ENCODE data around the gene ASXL1.

Gene ASXL1

GRCh38 chr20:32387252-32387651 is 29.1 kb downstream of the ASXL1 start:
- Histone ChIP-seq H3K4me3 (ENCODE audit: low read depth, low read length) (no peak overlapping the region), H3K4me1 (peaks cover 12% of the 10 kb centered on the region), H3K27me3 (no peaks in the 10 kb centered on the region), H3K36me3 (peaks cover 13% of the 10 kb centered on the region), H3K9me3 (no peaks in the 10 kb centered on the region)
- DNase-seq = no peak
- no peak for TF ChIP-seq CTCF (IDR thresholded peaks at IDR 0.05; ENCODE audit: low read depth, low read length)

GRCh38 chr20:32391003-32391402 is 32.9 kb downstream of the ASXL1 start:
- Histone ChIP-seq H3K4me3 (ENCODE audit: low read depth, low read length) (no peak overlapping the region), H3K4me1 (peaks cover 7% of the 10 kb centered on the region), H3K36me3 (peaks cover 16% of the 10 kb centered on the region), H3K9me3 (no peaks in the 10 kb centered on the region), H3K27me3 (no peaks in the 10 kb centered on the region)
- TF ChIP-seq CTCF (IDR thresholded peaks at IDR 0.05; ENCODE audit: low read depth, low read length) = no peak
- no peak for DNase-seq

GRCh38 chr20:32395066-32395465 is 36.9 kb downstream of the ASXL1 start:
- no peaks in the 10 kb centered on the region for H3K27me3 ChIP-seq
- DNase-seq = no peak
- H3K4me3 ChIP-seq (ENCODE audit: low read depth, low read length) = no peak overlapping the region
- TF ChIP-seq CTCF (IDR thresholded peaks at IDR 0.05; ENCODE audit: low read depth, low read length) = no peak
- peaks cover 19% of the 10 kb centered on the region for H3K36me3 ChIP-seq
- no peaks in the 10 kb centered on the region for H3K4me1 ChIP-seq
- no peaks in the 10 kb centered on the region for H3K9me3 ChIP-seq

GRCh38 chr20:32396646-32397160 is 38.6 kb downstream of the ASXL1 start:
- TF ChIP-seq CTCF (IDR thresholded peaks at IDR 0.05; ENCODE audit: low read depth, low read length) = no peak
- DNase-seq = no peak
- H3K27me3 ChIP-seq = no peaks in the 10 kb centered on the region
- no peaks in the 10 kb centered on the region for H3K4me1 ChIP-seq
- H3K4me3 ChIP-seq (ENCODE audit: low read depth, low read length) = no peak overlapping the region
- peaks cover 10% of the 10 kb centered on the region for H3K36me3 ChIP-seq
- no peaks in the 10 kb centered on the region for H3K9me3 ChIP-seq

- TF ChIP-seq CTCF (IDR thresholded peaks at IDR 0.05; ENCODE audit: low read depth, low read length) = no peak
These were observed 39.5 kb downstream of the ASXL1 start for GRCh38 chr20:32397567-32398084.

GRCh38 chr20:32400476-32400875 is 42.3 kb downstream of the ASXL1 start:
- Histone ChIP-seq H3K9me3 (no peaks in the 10 kb centered on the region), H3K27me3 (no peaks in the 10 kb centered on the region), H3K4me3 (ENCODE audit: low read depth, low read length) (no peak overlapping the region), H3K36me3 (peaks cover 16% of the 10 kb centered on the region), H3K4me1 (no peaks in the 10 kb centered on the region)
- DNase-seq = no peak
- no peak for TF ChIP-seq CTCF (IDR thresholded peaks at IDR 0.05; ENCODE audit: low read depth, low read length)

More at GRCh38 chr20:32397567-32398084, 39.5 kb downstream of the ASXL1 start:
- Histone ChIP-seq H3K4me3 (ENCODE audit: low read depth, low read length) (no peak overlapping the region), H3K9me3 (no peaks in the 10 kb centered on the region), H3K36me3 (peaks cover 19% of the 10 kb centered on the region), H3K27me3 (no peaks in the 10 kb centered on the region), H3K4me1 (no peaks in the 10 kb centered on the region)
- DNase-seq = no peak

Measured in BE2C (cell line).